HG02852 (cell line): ENCODE results near the gene RITA1.

ENCODE experiments used
- ATAC-seq: cut with Tn5 transposase; IDR thresholded peaks from one replicate; pipeline ENCODE4 v1.9.1; 2021; ENCODE audit warnings: mild to moderate bottlenecking, moderate library complexity; ENCODE audit not compliant: unreplicated experiment

RITA1 gene

DNA sequence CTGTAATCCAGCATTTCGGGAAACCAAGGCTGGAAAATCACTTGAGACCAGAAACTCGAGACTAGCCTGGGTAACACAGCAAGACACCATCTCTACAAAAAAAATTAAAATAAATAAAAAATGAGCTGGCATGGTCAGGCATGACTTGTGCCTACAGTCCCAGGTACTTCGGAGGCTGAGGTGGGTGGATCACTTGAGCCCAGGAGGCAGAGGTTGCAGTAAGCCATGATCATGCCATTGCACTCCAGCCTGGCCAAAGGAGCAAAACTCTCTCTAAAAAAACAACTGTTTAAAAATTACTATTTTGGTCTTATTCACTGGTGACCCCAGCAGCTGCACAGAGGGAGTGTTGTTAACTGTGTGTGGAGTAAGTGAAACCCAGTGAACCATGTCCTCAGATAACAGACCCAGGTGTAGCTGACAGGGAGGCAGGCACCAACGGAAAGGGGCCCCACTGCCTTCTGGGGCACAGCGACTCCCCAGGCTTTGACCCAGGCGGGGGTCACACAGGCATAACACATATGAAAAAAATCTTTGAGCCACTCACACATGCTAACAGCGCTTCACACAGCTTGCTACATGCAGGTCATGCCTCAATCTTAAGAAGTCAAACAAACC, 12.3 kb upstream of the RITA1 start:
- no peak for ATAC-seq

DNA sequence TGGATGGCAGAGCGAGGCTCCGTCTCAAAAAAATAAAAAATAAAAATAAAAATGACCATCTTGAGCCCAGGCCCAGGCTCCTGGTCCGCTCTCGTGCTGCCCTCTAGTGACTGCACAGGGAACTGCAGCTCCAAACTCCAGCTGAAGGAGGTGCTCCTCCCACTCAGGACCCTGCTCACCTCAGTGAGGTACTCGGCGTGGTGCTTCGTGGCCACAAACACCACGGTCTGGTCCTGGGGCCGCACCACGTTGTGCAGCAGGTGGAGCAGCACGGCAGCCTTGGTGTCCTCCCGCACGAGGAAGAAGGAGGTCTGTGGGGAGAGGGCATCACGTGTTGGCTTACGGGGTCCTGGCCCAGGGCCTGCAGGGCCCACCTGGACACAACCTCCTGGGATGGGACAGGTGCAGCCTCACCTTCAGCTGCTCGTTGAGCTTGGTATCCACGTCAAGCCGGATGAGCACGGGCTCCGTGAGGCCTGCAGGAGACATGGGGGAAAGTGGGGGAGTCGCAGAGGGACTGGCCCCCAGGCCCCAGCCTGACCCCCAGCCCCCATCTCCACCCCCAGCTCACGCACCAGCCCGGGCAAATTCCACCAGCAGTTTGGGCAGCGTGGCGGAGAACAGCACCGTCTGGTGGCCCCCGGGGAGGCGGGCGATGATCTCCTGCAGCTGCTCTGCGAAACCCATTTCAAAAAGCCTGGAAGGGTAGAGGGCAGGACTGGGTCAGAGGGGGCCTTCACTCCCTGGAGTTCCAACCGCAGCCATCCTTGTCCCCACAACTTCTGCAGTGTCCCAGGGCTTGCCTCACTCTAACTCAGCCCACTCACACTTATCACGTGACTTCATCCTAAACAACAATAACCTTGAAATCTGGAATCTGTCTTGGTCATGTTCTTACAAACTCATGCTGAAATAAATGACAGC, 10.8 kb upstream of the RITA1 start:
- no peak for ATAC-seq

DNA sequence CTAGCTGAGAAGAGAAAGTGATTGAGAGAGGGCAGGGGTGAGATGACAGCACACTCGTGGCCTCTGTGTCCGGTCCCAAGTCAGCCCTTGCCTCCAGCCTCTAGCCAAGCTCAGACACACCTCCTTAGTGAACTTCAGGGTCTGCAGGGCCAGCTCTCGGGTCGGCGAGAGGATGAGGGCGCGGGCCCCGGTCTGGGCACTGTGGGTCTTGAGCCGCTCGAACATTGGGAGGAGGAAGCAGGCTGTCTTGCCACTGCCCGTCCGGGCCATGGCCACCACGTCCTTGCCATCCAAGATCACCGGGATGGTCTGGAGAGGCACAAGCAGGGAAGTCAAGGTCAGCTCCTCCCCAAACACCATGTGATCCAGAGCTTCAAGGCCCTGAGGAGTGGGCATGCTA, 6.5 kb upstream of the RITA1 start:
- ATAC-seq, result no peak

DNA sequence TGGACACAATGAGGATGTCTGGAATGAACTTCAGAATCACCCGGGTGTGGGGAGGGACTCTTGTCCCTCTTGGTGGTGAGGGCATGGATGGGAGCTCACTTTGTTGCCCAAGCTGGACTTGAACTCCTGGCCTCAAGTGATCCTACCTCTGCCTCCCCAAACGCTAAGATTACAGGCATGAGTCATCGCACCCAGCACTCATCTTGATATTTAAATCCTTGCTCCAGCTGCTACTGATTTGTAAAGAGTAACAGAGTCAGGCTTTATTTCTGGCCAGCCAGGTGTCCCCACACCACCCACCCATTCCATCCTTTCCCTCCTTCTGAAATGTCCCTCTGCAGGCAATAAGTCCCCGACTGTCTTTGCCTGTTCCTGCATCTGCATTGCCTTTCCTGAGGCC, 5.2 kb upstream of the RITA1 start:
- ATAC-seq, result no peak

DNA sequence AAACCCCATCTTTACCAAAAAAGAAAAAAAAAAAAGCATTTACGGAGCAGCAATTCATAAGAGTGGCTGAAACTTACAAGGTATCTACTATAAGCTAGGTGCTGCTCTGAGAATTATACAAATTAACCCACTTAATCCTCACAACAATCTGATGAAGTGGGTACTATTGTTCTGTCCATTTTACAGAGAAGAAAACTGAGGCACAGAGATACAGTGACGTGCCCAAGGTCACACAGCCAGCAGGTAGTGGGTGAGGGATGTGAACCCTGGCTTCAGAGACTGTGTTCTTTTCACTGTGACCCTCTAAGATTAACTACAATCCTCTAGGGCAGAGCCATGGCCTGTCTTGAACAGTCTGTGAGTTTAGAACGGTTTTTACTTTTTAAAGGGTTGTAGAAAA, 3.5 kb upstream of the RITA1 start:
- ATAC-seq, result no peak

DNA sequence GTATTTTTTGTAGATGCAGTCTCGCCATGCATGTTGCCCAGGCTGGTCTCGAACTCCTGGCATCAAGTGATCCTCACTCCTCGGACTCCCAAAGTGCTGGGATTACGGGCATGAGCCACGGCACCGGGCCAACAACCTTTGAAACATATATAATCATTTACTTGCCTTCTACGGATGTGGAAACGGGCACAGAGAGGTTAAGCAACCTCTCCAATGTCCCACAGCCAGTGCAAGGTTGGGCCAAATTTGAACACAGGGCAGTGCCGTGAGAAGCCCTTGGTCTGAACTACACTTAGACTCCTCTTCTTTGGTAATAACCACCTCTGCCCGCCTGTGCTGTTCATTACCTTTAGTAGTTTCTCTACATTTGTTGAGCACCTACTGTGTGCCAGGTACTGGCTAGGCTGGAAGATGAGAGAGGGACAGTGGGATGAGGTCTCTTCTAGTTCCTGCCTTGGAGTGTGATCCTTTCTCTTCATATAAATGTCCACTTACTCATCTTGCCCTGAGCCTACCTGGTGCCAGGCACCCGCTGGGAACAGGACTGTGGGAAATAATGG, 2.4 kb upstream of the RITA1 start:
- no peak for ATAC-seq

DNA sequence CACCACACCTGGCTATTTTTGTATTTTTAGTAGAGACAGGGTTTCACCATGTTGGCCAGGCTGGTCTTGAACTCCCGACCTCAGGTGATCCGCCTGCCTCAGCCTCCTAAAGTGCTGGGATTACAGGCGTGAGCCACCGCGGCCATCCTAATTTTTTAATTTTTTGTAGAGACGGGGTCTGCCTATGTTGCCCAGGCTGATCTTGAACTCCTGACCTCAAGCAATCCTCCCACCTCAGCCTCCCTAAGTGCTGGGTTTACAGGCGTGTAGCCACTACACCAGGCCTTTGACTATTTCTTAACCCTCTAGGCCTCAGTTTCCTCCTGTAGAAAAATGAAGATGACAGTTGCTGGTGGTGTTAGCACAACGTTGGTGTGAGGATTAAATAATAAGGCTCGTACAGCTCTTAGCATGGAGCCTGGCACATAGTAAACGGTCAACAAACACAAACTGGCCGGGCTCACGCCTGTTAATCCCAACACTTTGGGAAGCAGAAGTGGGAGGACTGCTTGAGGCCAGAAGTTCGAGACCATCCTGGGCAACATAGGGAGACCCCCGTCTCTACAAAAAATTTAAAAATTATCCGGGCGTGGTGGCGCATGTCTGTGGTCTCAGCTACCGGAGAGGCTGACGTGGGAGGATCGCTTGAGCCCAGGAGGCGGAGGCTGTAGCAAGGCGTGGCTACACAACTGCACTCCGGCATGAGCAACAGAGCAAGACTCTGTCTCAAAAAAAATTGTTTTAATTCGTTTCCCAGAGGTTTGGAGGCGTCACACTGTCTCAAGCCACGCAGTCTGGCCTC, 1.2 kb upstream of the RITA1 start:
- peak; percentile 42 for ATAC-seq

DNA sequence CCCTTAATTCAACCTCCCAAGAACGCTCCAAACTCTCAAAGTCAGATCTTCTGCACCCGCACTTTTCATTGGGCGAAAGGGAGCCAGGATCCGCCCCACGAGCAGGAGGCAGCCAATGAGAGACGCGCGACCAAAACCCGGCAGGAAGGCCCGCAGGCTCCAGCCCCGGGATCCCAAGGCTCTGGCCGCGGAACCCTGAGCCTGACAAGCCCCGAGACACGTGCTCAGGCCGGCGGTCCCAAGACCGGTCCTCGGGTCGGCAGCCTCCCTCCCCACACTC, 681 bp upstream of the RITA1 start:
- peak; percentile 81 for ATAC-seq

DNA sequence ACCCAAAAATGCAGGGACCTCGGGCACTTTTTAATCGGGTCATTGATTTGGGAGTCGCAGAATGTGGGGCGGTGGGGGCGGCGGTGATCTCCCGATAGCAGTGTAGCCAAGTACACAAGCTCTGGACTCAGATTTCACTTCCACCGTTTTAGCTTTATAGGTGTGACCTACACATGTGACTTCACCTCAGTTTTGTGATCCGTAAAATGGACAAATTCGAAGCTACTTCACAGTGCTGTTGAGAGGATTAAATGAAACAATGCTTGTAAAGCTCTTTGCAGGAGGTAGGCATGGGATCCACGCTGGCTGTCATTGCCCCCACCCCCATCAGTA, 478 bp downstream of the RITA1 start:
- ATAC-seq, result no peak

DNA sequence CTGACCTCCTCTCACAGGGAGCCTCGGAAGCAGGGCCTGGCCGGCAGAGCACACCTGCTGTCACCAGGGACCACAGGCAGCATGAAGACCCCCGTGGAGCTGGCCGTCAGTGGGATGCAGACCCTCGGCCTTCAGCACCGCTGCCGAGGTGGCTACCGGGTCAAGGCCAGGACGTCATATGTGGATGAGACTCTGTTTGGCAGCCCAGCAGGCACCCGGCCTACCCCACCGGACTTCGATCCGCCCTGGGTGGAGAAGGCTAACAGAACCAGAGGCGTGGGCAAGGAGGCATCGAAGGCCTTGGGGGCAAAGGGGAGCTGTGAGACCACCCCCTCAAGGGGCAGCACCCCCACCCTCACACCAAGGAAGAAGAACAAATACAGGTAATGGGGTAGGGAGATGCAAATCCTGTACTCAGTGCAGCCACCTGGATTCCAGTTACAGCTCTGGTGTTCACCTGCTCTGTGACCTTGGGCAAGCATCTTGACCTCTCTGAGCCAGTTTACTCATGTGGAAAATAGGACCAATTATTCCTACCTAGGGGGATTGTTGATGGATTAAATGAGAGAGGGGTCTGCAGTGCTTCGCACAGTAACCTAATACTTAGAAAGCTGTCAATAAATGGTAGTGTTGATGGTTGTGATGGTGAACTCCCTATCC, 1.3 kb downstream of the RITA1 start:
- ATAC-seq, result no peak

DNA sequence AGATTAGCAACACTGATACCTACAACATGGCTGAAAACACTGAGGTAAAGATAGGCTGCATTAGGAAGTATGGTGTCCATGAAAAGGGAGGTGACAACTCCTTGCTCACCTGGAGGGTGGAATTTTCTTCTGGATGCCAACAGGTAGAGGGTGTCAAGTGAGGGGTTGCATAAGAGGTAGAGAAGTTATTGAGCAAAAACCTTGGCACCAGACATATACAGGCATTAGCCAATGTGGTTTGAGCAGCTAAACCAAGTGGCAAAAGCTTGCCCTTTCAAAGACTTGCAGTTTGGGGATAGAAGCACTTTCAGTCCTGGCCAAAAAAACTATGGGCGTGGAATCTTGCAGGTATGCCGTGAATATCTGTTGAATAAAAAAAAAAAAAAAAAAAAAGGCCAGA, 3.8 kb downstream of the RITA1 start:
- no peak for ATAC-seq

DNA sequence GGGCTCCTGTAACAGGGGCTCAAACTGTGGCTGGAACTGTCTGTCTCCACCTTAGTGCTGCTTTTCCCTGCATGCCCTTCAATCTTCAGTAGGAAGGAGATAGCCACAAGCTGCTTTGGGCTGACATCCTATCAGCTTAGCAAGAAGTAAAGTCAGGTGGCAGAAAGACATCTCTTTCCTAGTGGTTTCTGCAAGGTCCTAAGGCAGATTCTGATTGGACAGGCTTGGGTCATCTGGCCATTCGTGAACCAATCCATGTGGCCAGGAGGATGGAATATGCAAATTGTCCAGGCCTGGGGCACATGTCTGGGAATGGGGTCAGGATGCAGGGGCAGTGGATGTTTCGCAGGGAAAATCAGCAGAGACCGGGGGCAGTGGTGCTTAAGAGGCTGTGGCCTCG, 5.2 kb downstream of the RITA1 start:
- ATAC-seq, result no peak

DNA sequence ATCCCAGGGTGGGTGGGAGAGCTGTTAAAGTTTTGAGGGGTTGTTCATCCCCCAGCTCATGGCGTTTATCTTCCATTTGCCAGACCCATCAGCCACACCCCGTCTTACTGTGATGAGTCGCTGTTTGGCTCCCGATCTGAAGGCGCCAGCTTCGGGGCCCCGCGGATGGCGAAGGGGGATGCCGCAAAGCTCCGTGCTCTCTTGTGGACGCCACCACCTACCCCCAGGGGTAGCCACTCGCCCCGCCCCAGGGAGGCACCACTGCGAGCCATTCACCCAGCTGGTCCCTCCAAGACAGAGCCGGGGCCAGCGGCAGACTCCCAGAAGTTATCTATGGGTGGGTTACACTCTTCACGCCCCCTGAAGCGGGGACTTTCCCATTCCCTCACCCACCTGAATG, 5.7 kb downstream of the RITA1 start:
- ATAC-seq, result no peak

DNA sequence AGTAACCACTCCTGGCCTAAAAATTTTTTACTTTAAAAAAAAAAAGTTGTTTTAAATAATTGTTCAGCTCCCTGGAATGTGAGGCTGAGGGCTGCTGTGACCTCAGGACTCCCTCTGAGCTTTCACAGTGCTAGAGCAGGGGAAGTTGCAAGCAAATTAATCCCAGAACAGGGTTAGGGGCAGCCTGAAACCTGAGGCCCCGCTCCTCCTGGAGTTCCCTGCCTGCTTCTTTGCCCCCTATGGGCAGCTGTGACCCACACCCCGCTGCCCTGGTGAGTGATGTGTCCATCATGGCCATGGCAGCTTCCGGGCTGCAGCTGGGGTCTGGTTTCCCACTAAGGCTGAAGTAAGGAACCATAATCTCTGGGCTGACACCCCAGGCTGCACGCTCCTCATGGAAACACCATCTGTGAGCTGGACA, 9.5 kb downstream of the RITA1 start:
- no peak for ATAC-seq

DNA sequence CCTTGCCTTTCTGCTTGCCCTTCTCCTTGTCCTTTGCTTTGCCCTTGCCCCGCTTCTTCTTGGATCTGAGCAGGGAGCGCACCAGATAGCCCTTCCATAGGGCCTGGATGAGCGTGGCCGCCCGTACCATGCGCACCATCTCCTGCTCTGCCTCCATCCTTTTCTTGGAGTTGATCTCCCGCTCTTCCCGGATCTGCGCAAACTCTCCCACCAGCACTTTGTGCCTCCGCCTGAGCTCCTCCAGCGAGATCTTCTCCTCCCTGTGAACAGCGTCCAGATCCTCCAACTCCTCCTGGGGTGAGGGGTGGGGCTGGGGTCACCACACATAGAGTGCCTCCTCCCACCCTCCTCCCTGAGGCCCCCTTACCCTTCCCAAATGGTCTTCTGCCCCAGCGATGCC, 10.1 kb downstream of the RITA1 start:
- no peak for ATAC-seq

DNA sequence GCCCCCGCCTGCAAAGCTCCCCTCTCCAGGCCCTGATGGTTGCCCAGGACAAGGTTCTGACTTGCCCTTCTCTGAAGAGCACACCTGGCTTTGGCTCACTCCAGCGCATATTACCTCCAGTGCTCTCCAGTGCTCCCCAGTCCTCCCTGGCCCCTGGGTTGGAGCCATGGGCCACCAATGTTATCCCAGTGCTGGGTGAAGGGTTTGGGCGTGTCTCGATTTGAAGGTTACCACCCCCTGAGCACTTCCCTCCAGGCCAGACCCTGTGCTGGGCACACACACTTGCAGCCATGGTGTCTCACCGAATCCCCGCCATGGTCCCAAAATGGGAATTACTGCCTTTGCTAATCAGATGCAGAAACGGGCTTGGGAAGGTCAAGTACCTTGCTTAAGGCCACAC, 11.1 kb downstream of the RITA1 start:
- ATAC-seq, result no peak

DNA sequence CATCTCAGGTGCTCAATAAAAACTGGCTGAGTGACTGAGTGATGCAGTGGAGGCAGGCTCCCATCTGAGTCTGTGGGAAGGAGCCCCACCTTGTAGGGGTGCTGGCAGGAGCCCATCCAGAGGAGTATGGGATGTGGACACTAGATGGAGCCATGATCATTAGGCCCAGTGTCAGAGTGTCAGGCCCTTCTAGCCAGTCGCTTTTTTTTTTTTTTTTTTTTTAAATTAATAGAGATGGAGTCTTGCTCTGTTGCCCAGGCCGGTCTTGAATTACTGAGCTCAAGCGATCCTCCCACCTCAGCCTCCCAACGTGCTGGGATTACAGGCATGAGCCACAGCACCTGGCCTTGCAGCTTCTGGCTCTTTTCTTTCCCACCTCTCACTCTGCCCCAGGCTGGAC, 11.5 kb downstream of the RITA1 start:
- peak; percentile 82 for ATAC-seq

DNA sequence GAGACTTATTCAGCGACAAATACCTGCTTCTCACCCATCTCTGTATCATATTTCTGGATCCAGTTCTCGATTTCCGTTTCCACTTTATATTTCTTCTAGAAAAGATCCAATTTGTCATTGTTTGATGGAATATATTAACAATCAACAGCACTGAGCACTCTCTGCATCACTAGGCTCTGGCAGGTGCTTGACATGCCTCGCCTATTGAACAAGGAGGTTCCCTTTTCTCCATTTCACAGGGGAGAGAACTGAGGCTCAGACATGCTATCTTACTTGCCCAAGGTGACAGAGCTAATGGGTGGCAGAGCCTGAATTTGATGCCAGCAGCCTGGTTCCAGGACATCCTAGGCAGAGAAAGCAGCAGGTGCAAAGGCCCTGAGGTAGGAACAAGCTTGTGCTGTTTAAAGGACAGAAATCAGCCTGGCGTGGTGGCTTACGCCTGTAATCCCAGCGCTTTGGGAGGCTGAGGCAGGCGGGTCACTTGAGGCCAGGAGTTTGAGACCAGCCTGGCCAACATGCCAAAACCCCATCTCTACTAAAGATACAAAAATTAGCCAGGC, 12.1 kb downstream of the RITA1 start:
- ATAC-seq, result no peak

DNA sequence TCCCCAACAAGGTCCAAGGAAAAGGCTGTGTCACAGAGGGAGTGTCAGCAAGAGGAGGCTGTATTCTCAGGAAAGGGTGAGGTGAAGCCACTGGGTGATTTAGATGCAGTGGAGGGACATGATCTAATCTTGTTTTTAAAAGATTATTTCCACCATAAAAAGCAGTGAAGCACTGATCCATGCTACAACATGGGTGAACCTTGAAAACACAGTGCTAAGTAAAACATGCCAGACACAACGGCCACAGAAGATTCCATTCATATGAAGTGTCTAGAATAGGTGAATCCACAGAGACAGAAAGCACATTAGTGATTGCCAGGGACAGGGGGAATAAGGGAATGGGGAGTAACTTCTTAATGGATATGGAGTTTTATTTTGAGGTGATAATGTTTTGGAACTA, 12.8 kb downstream of the RITA1 start:
- no peak for ATAC-seq

DNA sequence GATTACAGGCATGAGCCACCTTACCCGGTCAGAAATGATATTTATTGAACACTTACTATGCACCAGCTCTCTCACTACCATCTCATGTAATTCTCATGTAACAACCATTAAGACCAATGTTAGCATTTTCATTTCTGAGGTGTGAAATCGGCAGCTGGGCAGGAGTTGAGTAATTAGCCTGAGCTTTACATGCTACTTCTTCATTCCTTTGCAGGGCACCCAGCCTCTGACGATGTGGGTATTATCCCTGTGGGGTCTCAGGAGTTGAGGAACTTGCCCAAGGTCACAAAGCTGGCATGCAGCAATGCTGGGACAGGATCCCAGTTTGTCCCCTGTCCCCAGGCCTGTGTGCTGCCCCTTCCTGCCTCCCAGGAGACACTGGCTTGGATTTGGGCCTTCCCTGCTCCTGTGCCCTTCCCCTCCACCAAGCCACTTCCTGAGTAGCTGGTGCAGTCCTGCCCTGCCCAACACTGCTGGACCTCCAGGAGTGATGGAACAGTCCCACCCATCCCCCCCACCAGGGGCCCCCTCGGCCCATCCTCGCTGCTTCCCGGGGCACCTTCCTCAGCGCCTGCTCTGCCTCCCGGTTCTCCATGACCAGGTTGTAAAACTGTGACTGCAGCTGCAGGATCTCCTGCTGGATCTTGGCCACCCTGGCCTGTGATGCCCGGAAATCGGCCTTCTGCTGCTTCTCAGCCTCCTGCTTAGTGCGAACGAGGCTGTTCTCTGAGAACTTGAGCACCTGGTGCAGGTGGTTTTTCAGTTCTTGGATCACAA, 14.7 kb downstream of the RITA1 start:
- ATAC-seq, result no peak
